Measurements from ENCODE around the gene BCL2L13.

Gene BCL2L13

DNA sequence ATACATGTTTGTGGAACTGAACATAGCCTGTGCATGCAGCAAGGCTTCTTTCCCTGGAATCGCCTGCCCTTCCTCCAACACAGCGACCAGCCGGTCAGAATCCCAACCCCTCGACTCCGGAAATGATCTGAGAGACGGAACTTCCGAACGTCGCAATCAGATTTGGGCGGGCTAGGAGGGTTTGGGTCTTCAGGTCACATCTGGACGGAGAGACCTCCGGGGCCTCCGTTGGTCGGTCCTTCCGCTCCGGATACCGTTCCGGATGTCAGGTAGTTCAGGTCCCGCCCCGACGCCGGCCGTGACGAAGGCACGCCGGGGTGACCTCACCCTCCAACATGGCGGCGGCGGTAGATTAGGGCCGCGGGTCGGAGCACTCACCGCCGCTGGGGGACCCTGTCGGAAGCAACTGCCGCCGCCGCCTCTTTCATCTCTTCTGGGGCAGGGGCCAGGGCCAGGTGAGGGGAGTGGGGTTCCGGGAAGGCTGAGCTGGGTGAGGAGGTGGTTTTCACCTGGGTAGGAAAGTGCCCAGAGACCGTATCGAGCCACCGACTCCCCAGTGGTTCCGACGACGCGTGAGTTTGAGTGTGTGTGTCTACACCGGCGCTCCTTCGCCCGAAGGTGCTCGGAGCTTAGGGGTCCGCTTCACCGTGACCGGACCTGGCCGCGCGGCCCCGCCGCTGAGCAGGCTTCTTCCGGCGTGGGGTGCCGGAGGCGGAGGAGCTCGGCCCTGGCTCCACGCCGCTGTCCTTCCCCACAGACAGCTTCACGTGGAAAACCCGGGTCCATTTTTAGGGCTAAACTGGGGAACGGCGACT lies at the start of gene BCL2L13:
BCL2L13 (plus strand) TSS at position 326 of the 815 bp plus-strand sequence. CDS start 16,955 bp downstream, outside the sequence.
- TF ChIP-seq CTCF (IDR thresholded peaks at IDR 0.05; ENCODE audit: extremely low read depth, insufficient read depth, missing control alignments): peak; percentile 5
- in situ Hi-C loops (cut with MboI; ENCODE audit: low pct_unique_long_range_greater_than_20kb, low sequenced_read_pairs, unreplicated experiment): no loop called here

GRCh38 chr22:17589810-17590375 lies 48.7 kb upstream of the BCL2L13 start:
- no peak for DNase-seq (ENCODE audit: low spot score)
- in situ Hi-C loops (cut with MboI; ENCODE audit: low pct_unique_long_range_greater_than_20kb, low sequenced_read_pairs, unreplicated experiment): no loop called here
- no peak for TF ChIP-seq CTCF (IDR thresholded peaks at IDR 0.05; ENCODE audit: extremely low read depth, insufficient read depth, missing control alignments)

More for the DNA sequence above, at the start of gene BCL2L13:
- peak; percentile 94 for DNase-seq (ENCODE audit: low spot score)

GRCh38 chr22:17590586-17590985 lies 48.0 kb upstream of the BCL2L13 start:
- in situ Hi-C loops (cut with MboI; ENCODE audit: low pct_unique_long_range_greater_than_20kb, low sequenced_read_pairs, unreplicated experiment): no loop called here
- DNase-seq (ENCODE audit: low spot score): no peak
- no peak for TF ChIP-seq CTCF (IDR thresholded peaks at IDR 0.05; ENCODE audit: extremely low read depth, insufficient read depth, missing control alignments)

DNA sequence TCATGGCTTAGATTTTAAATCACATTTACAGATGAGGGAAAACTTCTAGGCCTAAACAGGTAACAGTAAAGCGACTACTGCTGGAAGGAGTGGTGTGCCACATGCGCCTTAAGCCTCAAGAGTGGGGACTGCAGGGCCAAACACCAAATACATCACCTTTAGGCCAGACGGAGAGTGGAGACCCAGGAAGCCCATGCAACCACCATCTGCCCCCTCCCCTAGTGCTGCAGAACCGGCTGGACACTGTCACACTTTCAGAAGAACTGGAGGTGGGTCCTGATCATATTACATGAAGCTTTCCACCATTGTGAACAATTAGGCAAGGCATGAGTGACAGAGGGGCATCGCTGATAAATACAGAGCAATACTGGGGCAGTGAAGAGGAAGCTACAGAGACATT lies 46.4 kb upstream of the BCL2L13 start:
- in situ Hi-C loops (cut with MboI; ENCODE audit: low pct_unique_long_range_greater_than_20kb, low sequenced_read_pairs, unreplicated experiment): no loop called here
- no peak for DNase-seq (ENCODE audit: low spot score)
- no peak for TF ChIP-seq CTCF (IDR thresholded peaks at IDR 0.05; ENCODE audit: extremely low read depth, insufficient read depth, missing control alignments)

DNA sequence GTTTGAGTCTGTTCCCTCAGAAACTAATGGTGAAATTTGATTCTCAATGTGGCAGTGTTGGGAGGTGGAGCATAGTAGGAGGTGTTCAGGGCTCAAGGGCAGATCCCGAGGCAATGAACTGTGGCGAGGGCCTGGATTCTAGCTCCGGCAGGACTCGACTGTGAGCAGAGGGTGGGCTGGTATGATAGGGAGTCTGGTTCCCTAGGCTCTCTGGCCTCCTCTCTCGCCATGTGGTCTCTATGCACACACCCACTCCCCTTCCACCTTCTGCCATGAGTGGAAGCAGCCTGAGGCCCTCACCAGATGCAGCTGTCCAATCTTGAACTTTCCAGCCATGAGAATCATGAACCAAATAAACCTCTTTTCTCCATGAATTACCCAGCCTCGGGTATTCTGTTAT lies 42.3 kb upstream of the BCL2L13 start:
- no peak for DNase-seq (ENCODE audit: low spot score)
- TF ChIP-seq CTCF (IDR thresholded peaks at IDR 0.05; ENCODE audit: extremely low read depth, insufficient read depth, missing control alignments): no peak
- in situ Hi-C loops (cut with MboI; ENCODE audit: low pct_unique_long_range_greater_than_20kb, low sequenced_read_pairs, unreplicated experiment): no loop called here

GRCh38 chr22:17597217-17597616 lies 41.3 kb upstream of the BCL2L13 start:
- DNase-seq (ENCODE audit: low spot score): no peak
- in situ Hi-C loops (cut with MboI; ENCODE audit: low pct_unique_long_range_greater_than_20kb, low sequenced_read_pairs, unreplicated experiment): no loop called here
- no peak for TF ChIP-seq CTCF (IDR thresholded peaks at IDR 0.05; ENCODE audit: extremely low read depth, insufficient read depth, missing control alignments)

Measured in GM13977 (cell line).